ENCODE measurements around the gene IGSF21. TPM values are rescaled to one million over a fixed set of nuclear protein-coding genes. Genes with fewer than 3 reads are reported as not detected.

Gene IGSF21
- total and polyA plus RNA-seq, 2 donors (not counting 1 experiment from before 2014, with no cell fraction given), result not detected

- Mint-ChIP-seq H3K4me1 (no peaks in the 10 kb centered on the region), H3K27me3 (peaks cover 23% of the 10 kb centered on the region), H3K9me3 (ENCODE audit: insufficient read depth) (no peaks in the 10 kb centered on the region), H3K27ac (no peak overlapping the region), H3K4me3 (no peak overlapping the region)
- WGBS (ENCODE audit: insufficient coverage), result 56% methylated on average over 8 of the region's 10 CpGs
- no peaks in the 10 kb centered on the region for H3K79me2 ChIP-seq (ENCODE audit: control insufficient read depth, insufficient read depth, low read length)
- no peak overlapping the region for H3K27ac ChIP-seq (ENCODE audit: low read length in 2 of 2)
- H4K20me1 ChIP-seq (ENCODE audit: control insufficient read depth, insufficient read depth, low read length, poor library complexity, severe bottlenecking), result no peaks in the 10 kb centered on the region
- DNase-seq, result no peak
- no peaks in the 10 kb centered on the region for H3K36me3 ChIP-seq (replicated peaks in 1 of 2; ENCODE audit: control extremely low read depth in 1 of 2, control insufficient read depth in 1 of 2, extremely low read depth in 1 of 2, insufficient read depth in 2 of 2, low read length in 1 of 2)
- H3K9me3 ChIP-seq (ENCODE audit: control extremely low read depth in 1 of 3, control insufficient read depth in 2 of 3, insufficient read depth in 1 of 3, low read length in 2 of 3), result peaks cover 0 to 4% (median 0%) of the 10 kb centered on the region in 3 donors
- TF ChIP-seq CTCF (IDR thresholded peaks at IDR 0.05) (no peak), EZH2 (IDR thresholded peaks at IDR 0.05; ENCODE audit: borderline replicate concordance, insufficient read depth, low read depth, low read length, poor library complexity, severe bottlenecking) (no peak)
- H3K4me2 ChIP-seq (replicated peaks; ENCODE audit: low read depth, low read length, poor library complexity, severe bottlenecking), result no peak overlapping the region
- CTCF ChIA-PET, result no interaction called here
- no peak for ATAC-seq (ENCODE audit: low read depth)
- POLR2A ChIA-PET, result no interaction called here
- intact Hi-C loops (cut with micrococcal nuclease), result no loop called here
- peaks cover 0 to 5% (median 0%) of the 10 kb centered on the region in 4 experiments for H3K27me3 ChIP-seq (replicated peaks in 1 of 4; ENCODE audit: control extremely low read depth in 1 of 4, control insufficient read depth in 3 of 4, insufficient read depth in 4 of 4, low read length in 3 of 4)
- H3K4me3 ChIP-seq (ENCODE audit: control extremely low read depth in 1 of 5, extremely low read depth in 1 of 5, insufficient read depth in 1 of 5, low read depth in 2 of 5, low read length in 4 of 5), result no peak overlapping the region
- H2AFZ ChIP-seq (ENCODE audit: insufficient read depth, low read depth, low read length, poor library complexity, severe bottlenecking), result no peak overlapping the region
- no peaks in the 10 kb centered on the region for H3K4me1 ChIP-seq (ENCODE audit: control insufficient read depth in 2 of 2, insufficient read depth in 2 of 2, low read length in 2 of 2)
- no peak overlapping the region for H3K9ac ChIP-seq (ENCODE audit: low read length)
Measured at GRCh38 chr1:18351735-18352134, 244.1 kb downstream of the IGSF21 start.

- Histone ChIP-seq H3K4me3 (ENCODE audit: control extremely low read depth in 1 of 5, extremely low read depth in 1 of 5, insufficient read depth in 1 of 5, low read depth in 2 of 5, low read length in 4 of 5) (no peak overlapping the region), H3K4me2 (replicated peaks; ENCODE audit: low read depth, low read length, poor library complexity, severe bottlenecking) (no peak overlapping the region), H3K9ac (ENCODE audit: low read length) (no peak overlapping the region), H3K4me1 (ENCODE audit: control insufficient read depth in 2 of 2, insufficient read depth in 2 of 2, low read length in 2 of 2) (no peaks in the 10 kb centered on the region), H3K79me2 (ENCODE audit: control insufficient read depth, insufficient read depth, low read length) (no peaks in the 10 kb centered on the region), H3K27ac (ENCODE audit: low read length in 2 of 2) (no peak overlapping the region), H3K9me3 (ENCODE audit: control extremely low read depth in 1 of 3, control insufficient read depth in 2 of 3, insufficient read depth in 1 of 3, low read length in 2 of 3) (peaks cover 0 to 4% (median 0%) of the 10 kb centered on the region in 3 donors), H4K20me1 (ENCODE audit: control insufficient read depth, insufficient read depth, low read length, poor library complexity, severe bottlenecking) (no peaks in the 10 kb centered on the region), H3K27me3 (replicated peaks in 1 of 4; ENCODE audit: control extremely low read depth in 1 of 4, control insufficient read depth in 3 of 4, insufficient read depth in 4 of 4, low read length in 3 of 4) (peaks cover 0 to 5% (median 0%) of the 10 kb centered on the region in 4 experiments), H2AFZ (ENCODE audit: insufficient read depth, low read depth, low read length, poor library complexity, severe bottlenecking) (no peak overlapping the region), H3K36me3 (replicated peaks in 1 of 2; ENCODE audit: control extremely low read depth in 1 of 2, control insufficient read depth in 1 of 2, extremely low read depth in 1 of 2, insufficient read depth in 2 of 2, low read length in 1 of 2) (no peaks in the 10 kb centered on the region)
- ChIA-PET POLR2A (no interaction called here), CTCF (no interaction called here)
- WGBS (ENCODE audit: insufficient coverage), result 55% methylated on average over 9 of the region's 17 CpGs
- Mint-ChIP-seq H3K4me3 (no peak overlapping the region), H3K4me1 (no peaks in the 10 kb centered on the region), H3K27ac (no peak overlapping the region), H3K9me3 (ENCODE audit: insufficient read depth) (no peaks in the 10 kb centered on the region), H3K27me3 (peaks cover 23% of the 10 kb centered on the region)
- no peak for TF ChIP-seq CTCF (IDR thresholded peaks at IDR 0.05)
- no peak for TF ChIP-seq EZH2 (IDR thresholded peaks at IDR 0.05; ENCODE audit: borderline replicate concordance, insufficient read depth, low read depth, low read length, poor library complexity, severe bottlenecking)
- DNase-seq (no peak), ATAC-seq (ENCODE audit: low read depth) (no peak)
- intact Hi-C loops (cut with micrococcal nuclease), result no loop called here
Measured at GRCh38 chr1:18352636-18353265, 245.2 kb downstream of the IGSF21 start.
